ENCODE measurements around the gene CD300H. TPM values are rescaled to one million over a fixed set of nuclear protein-coding genes. Genes with fewer than 3 reads are reported as not detected.

The CD300H gene
- total RNA-seq, 1 donor from 2014 or later, result not detected

GRCh38 chr17:74527756-74528155 is 39.6 kb downstream of the CD300H start:
- H3K27ac ChIP-seq, result no peak overlapping the region
- DNase-seq (ENCODE audit: low spot score in 2 of 2), result peak in 1 of 2 donors; percentile 16

GRCh38 chr17:74527081-74527480 is 40.2 kb downstream of the CD300H start:
- DNase-seq (ENCODE audit: low spot score in 2 of 2), result peak in 1 of 2 donors; percentile 46
- TF ChIP-seq CTCF (IDR thresholded peaks at IDR 0.05), result no peak
- Histone ChIP-seq H3K27ac (no peak overlapping the region), H3K27me3 (no peaks in the 10 kb centered on the region), H3K36me3 (no peaks in the 10 kb centered on the region), H3K9me3 (no peaks in the 10 kb centered on the region), H3K4me3 (no peak overlapping the region), H3K4me1 (no peaks in the 10 kb centered on the region)
- intact Hi-C loops (cut with DNase I), result no loop called here

More at GRCh38 chr17:74527756-74528155, 39.6 kb downstream of the CD300H start:
- intact Hi-C loops (cut with DNase I), result no loop called here
- no peaks in the 10 kb centered on the region for H3K4me1 ChIP-seq
- no peaks in the 10 kb centered on the region for H3K9me3 ChIP-seq
- no peaks in the 10 kb centered on the region for H3K36me3 ChIP-seq
- H3K27me3 ChIP-seq, result no peaks in the 10 kb centered on the region
- TF ChIP-seq CTCF (IDR thresholded peaks at IDR 0.05), result no peak
- H3K4me3 ChIP-seq, result no peak overlapping the region

- H3K36me3 ChIP-seq, result no peaks in the 10 kb centered on the region
- no peak overlapping the region for H3K4me3 ChIP-seq
- no peaks in the 10 kb centered on the region for H3K4me1 ChIP-seq
- no peaks in the 10 kb centered on the region for H3K9me3 ChIP-seq
- no peaks in the 10 kb centered on the region for H3K27me3 ChIP-seq
- intact Hi-C loops (cut with DNase I), result no loop called here
- H3K27ac ChIP-seq, result no peak overlapping the region
- no peak for DNase-seq (ENCODE audit: low spot score in 2 of 2)
- no peak for TF ChIP-seq CTCF (IDR thresholded peaks at IDR 0.05)
Observed at GRCh38 chr17:74526681-74527080, 40.6 kb downstream of the CD300H start.

GRCh38 chr17:74525781-74526288 is 41.5 kb downstream of the CD300H start:
- intact Hi-C loops (cut with DNase I), result no loop called here
- DNase-seq (ENCODE audit: low spot score in 2 of 2), result peak in 1 of 2 donors; percentile 41
- no peak for TF ChIP-seq CTCF (IDR thresholded peaks at IDR 0.05)
- H3K9me3 ChIP-seq, result no peaks in the 10 kb centered on the region
- H3K4me1 ChIP-seq, result no peaks in the 10 kb centered on the region
- no peak overlapping the region for H3K4me3 ChIP-seq
- no peak overlapping the region for H3K27ac ChIP-seq
- H3K36me3 ChIP-seq, result no peaks in the 10 kb centered on the region
- no peaks in the 10 kb centered on the region for H3K27me3 ChIP-seq

- intact Hi-C loops (cut with DNase I), result no loop called here
- TF ChIP-seq CTCF (IDR thresholded peaks at IDR 0.05), result no peak
- H3K27ac ChIP-seq, result no peak overlapping the region
- H3K36me3 ChIP-seq, result no peaks in the 10 kb centered on the region
- H3K27me3 ChIP-seq, result no peaks in the 10 kb centered on the region
- H3K9me3 ChIP-seq, result no peaks in the 10 kb centered on the region
- H3K4me1 ChIP-seq, result no peaks in the 10 kb centered on the region
- no peak overlapping the region for H3K4me3 ChIP-seq
- DNase-seq (ENCODE audit: low spot score in 2 of 2), result no peak
Observed at GRCh38 chr17:74525465-74525725, 41.9 kb downstream of the CD300H start.

All from ascending aorta (tissue), 2 donors.